Measurements from ENCODE around the gene NPIPA2. TPM values are rescaled to one million over a fixed set of nuclear protein-coding genes. Genes with fewer than 3 reads are reported as not detected.
"Not testable (repeated sequence)": the region's sequence is repeated elsewhere in the genome, so short reads cannot be mapped to it uniquely, and the experiment has no call there.

Gene NPIPA2
- total and polyA plus RNA-seq, 10 of the 15 experiments (the other 5 are each of a cell fraction or from before 2014, with no cell fraction given) = 0.13 to 2.2 (median 0.66) TPM; not detected in 1

GRCh38 chr16:14779368-14779877, 37.1 kb downstream of the NPIPA2 start:
- H3K9me3 ChIP-seq (replicated peaks; ENCODE audit: control insufficient read depth, insufficient read depth, low read length); H4K20me1 ChIP-seq (ENCODE audit: control insufficient read depth, insufficient read depth); SMC1A ChIA-PET (ENCODE audit: uncharacterized antibody, unreplicated experiment); H3K4me3 ChIP-seq; ATAC-seq; H3K36me3 ChIP-seq (ENCODE audit: control insufficient read depth in 2 of 2, insufficient read depth in 2 of 2, low read length in 1 of 2); RAD21 ChIA-PET (ENCODE audit: unreplicated experiment); H2AFZ ChIP-seq (ENCODE audit: control insufficient read depth, low read depth, low read length); H3K4me1 ChIP-seq (ENCODE audit: control insufficient read depth, insufficient read depth, low read length); H3K4me2 ChIP-seq (ENCODE audit: control insufficient read depth, insufficient read depth); H3K79me2 ChIP-seq (ENCODE audit: control insufficient read depth, insufficient read depth, low read length); DNase-seq (ENCODE audit: low read depth, low spot score); FAIRE-seq; H3K27ac ChIP-seq (ENCODE audit: control insufficient read depth, insufficient read depth); POLR2A ChIA-PET; in situ Hi-C loops (cut with MboI); intact Hi-C loops (cut with micrococcal nuclease; ENCODE audit: unreplicated experiment); H3K27me3 ChIP-seq (replicated peaks in 1 of 2; ENCODE audit: control insufficient read depth in 2 of 2, insufficient read depth in 2 of 2, low read length in 1 of 2); BruUV-seq (replicated peaks); CTCF ChIA-PET; H3K9ac ChIP-seq (ENCODE audit: control insufficient read depth, insufficient read depth, low read length): not testable (repeated sequence)
- 54% methylated on average over 7 of the region's 11 CpGs for WGBS (ENCODE audit: insufficient coverage, insufficient replicate concordance, low lambda C conversion rate, missing lambda C conversion rate)

GRCh38 chr16:14786180-14786579, 43.8 kb downstream of the NPIPA2 start:
- H3K36me3 ChIP-seq (ENCODE audit: control insufficient read depth in 2 of 2, insufficient read depth in 2 of 2, low read length in 1 of 2); H3K4me1 ChIP-seq (ENCODE audit: control insufficient read depth, insufficient read depth, low read length); RAD21 ChIA-PET (ENCODE audit: unreplicated experiment); H3K79me2 ChIP-seq (ENCODE audit: control insufficient read depth, insufficient read depth, low read length); in situ Hi-C loops (cut with MboI); H3K9ac ChIP-seq (ENCODE audit: control insufficient read depth, insufficient read depth, low read length); CTCF ChIA-PET; H3K9me3 ChIP-seq (replicated peaks; ENCODE audit: control insufficient read depth, insufficient read depth, low read length); H2AFZ ChIP-seq (ENCODE audit: control insufficient read depth, low read depth, low read length); BruUV-seq (replicated peaks); intact Hi-C loops (cut with micrococcal nuclease; ENCODE audit: unreplicated experiment); DNase-seq (ENCODE audit: low read depth, low spot score); H3K4me2 ChIP-seq (ENCODE audit: control insufficient read depth, insufficient read depth); SMC1A ChIA-PET (ENCODE audit: uncharacterized antibody, unreplicated experiment); ATAC-seq; H3K27ac ChIP-seq (ENCODE audit: control insufficient read depth, insufficient read depth); H4K20me1 ChIP-seq (ENCODE audit: control insufficient read depth, insufficient read depth); POLR2A ChIA-PET; H3K4me3 ChIP-seq; H3K27me3 ChIP-seq (replicated peaks in 1 of 2; ENCODE audit: control insufficient read depth in 2 of 2, insufficient read depth in 2 of 2, low read length in 1 of 2); FAIRE-seq: not testable (repeated sequence)
- WGBS (ENCODE audit: insufficient coverage, insufficient replicate concordance, low lambda C conversion rate, missing lambda C conversion rate) = no CpG with 5 or more reads among the region's 1 CpG

GRCh38 chr16:14789577-14789976, 47.2 kb downstream of the NPIPA2 start:
- WGBS (ENCODE audit: insufficient coverage, insufficient replicate concordance, low lambda C conversion rate, missing lambda C conversion rate) = no CpG with 5 or more reads among the region's 5 CpGs
- RAD21 ChIA-PET (ENCODE audit: unreplicated experiment); H3K27me3 ChIP-seq (replicated peaks in 1 of 2; ENCODE audit: control insufficient read depth in 2 of 2, insufficient read depth in 2 of 2, low read length in 1 of 2); CTCF ChIA-PET; ATAC-seq; H3K9ac ChIP-seq (ENCODE audit: control insufficient read depth, insufficient read depth, low read length); FAIRE-seq; H2AFZ ChIP-seq (ENCODE audit: control insufficient read depth, low read depth, low read length); H3K27ac ChIP-seq (ENCODE audit: control insufficient read depth, insufficient read depth); DNase-seq (ENCODE audit: low read depth, low spot score); H4K20me1 ChIP-seq (ENCODE audit: control insufficient read depth, insufficient read depth); H3K4me3 ChIP-seq; intact Hi-C loops (cut with micrococcal nuclease; ENCODE audit: unreplicated experiment); H3K9me3 ChIP-seq (replicated peaks; ENCODE audit: control insufficient read depth, insufficient read depth, low read length); H3K79me2 ChIP-seq (ENCODE audit: control insufficient read depth, insufficient read depth, low read length); H3K4me1 ChIP-seq (ENCODE audit: control insufficient read depth, insufficient read depth, low read length); BruUV-seq (replicated peaks); H3K4me2 ChIP-seq (ENCODE audit: control insufficient read depth, insufficient read depth); H3K36me3 ChIP-seq (ENCODE audit: control insufficient read depth in 2 of 2, insufficient read depth in 2 of 2, low read length in 1 of 2); in situ Hi-C loops (cut with MboI); SMC1A ChIA-PET (ENCODE audit: uncharacterized antibody, unreplicated experiment); POLR2A ChIA-PET: not testable (repeated sequence)

GRCh38 chr16:14790320-14790956, 48.1 kb downstream of the NPIPA2 start:
- intact Hi-C loops (cut with micrococcal nuclease; ENCODE audit: unreplicated experiment); DNase-seq (ENCODE audit: low read depth, low spot score); H4K20me1 ChIP-seq (ENCODE audit: control insufficient read depth, insufficient read depth); H3K27me3 ChIP-seq (replicated peaks in 1 of 2; ENCODE audit: control insufficient read depth in 2 of 2, insufficient read depth in 2 of 2, low read length in 1 of 2); BruUV-seq (replicated peaks); H3K4me1 ChIP-seq (ENCODE audit: control insufficient read depth, insufficient read depth, low read length); H3K27ac ChIP-seq (ENCODE audit: control insufficient read depth, insufficient read depth); POLR2A ChIA-PET; H3K9ac ChIP-seq (ENCODE audit: control insufficient read depth, insufficient read depth, low read length); H3K9me3 ChIP-seq (replicated peaks; ENCODE audit: control insufficient read depth, insufficient read depth, low read length); SMC1A ChIA-PET (ENCODE audit: uncharacterized antibody, unreplicated experiment); H3K4me2 ChIP-seq (ENCODE audit: control insufficient read depth, insufficient read depth); ATAC-seq; in situ Hi-C loops (cut with MboI); H2AFZ ChIP-seq (ENCODE audit: control insufficient read depth, low read depth, low read length); H3K36me3 ChIP-seq (ENCODE audit: control insufficient read depth in 2 of 2, insufficient read depth in 2 of 2, low read length in 1 of 2); H3K79me2 ChIP-seq (ENCODE audit: control insufficient read depth, insufficient read depth, low read length); CTCF ChIA-PET; H3K4me3 ChIP-seq; FAIRE-seq; RAD21 ChIA-PET (ENCODE audit: unreplicated experiment): not testable (repeated sequence)
- WGBS (ENCODE audit: insufficient coverage, insufficient replicate concordance, low lambda C conversion rate, missing lambda C conversion rate) = no CpG with 5 or more reads among the region's 7 CpGs

Data from GM12878 (cell line).